ENCODE measurements around the gene MEGF9.

Gene MEGF9

GRCh38 chr9:120702075-120702474 is 12.2 kb downstream of the MEGF9 start:
- no peak for DNase-seq (ENCODE audit: low read depth)

- DNase-seq (ENCODE audit: low read depth), result no peak
Observed at GRCh38 chr9:120701248-120701647, 13.0 kb downstream of the MEGF9 start.

- no peak for DNase-seq (ENCODE audit: low read depth)
Observed at GRCh38 chr9:120698766-120699165, 15.5 kb downstream of the MEGF9 start.

GRCh38 chr9:120697448-120697847 is 16.8 kb downstream of the MEGF9 start:
- DNase-seq (ENCODE audit: low read depth), result no peak

DNA sequence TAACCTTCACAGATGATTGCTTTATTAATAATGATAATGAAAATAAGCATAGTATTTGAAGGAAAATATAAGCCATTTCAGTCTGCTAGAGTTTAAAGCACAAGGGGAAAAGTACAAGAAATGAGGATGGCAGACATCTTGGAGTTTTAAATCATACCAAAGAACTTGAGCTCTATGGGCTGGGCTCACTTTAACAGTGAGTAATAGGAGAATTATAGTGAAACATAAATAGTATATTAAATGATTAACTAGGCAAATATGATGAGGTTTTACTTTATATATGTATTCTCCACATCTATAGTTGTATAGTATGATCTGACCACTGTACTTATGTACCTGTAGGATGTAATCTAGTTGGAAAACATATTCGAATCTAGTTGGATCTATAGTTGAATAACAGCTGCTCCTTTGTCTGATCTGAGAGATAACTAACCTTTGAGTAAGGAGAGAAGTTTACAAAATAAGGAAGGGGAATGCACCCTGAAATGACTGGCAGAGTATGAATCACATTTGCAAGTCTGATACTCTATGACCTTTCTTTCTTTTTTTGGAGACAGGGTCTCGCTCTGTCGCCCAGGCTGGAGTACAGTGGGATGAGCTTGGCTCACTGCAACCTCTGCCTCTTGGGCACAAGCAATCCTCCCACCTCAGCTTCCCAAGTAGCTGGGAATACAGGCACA is 17.6 kb downstream of the MEGF9 start:
- no peak for DNase-seq (ENCODE audit: low read depth)

DNA sequence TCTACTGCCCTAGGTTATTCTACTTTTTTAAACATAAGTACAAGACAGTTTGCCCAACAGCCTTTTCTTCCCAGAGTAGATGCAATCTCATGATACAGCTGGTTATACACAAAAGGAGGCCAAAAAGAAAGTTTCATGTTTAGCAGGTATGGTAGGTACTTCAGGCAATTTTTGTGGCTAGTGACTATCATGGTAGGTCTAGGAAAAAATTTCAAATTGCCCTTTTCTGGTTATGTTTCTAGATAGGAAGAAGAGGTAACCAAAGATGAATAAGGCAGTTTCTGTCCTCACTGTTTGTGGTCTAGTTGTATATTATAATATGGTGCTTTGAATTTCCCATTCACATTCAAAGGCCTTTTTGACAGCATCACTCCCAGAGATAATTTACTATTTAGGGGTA is 19.7 kb downstream of the MEGF9 start:
- DNase-seq (ENCODE audit: low read depth), result no peak

DNA sequence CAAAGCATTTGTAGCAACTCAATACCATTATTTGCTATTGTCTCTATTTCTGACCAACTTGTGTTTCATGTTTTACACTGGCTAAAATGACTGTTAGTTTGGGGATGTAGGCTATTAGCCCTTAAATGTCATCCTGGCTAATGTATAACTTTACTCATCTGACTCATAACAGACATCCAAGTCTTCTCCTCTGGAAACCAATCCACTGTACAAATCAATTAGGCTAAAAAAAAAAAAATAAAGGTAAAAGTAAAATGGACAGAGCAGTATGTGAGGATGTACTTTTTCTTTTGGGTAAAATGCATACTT is 20.6 kb downstream of the MEGF9 start:
- no peak for DNase-seq (ENCODE audit: low read depth)

GRCh38 chr9:120692901-120693699 is 21.2 kb downstream of the MEGF9 start:
- DNase-seq (ENCODE audit: low read depth), result no peak

DNA sequence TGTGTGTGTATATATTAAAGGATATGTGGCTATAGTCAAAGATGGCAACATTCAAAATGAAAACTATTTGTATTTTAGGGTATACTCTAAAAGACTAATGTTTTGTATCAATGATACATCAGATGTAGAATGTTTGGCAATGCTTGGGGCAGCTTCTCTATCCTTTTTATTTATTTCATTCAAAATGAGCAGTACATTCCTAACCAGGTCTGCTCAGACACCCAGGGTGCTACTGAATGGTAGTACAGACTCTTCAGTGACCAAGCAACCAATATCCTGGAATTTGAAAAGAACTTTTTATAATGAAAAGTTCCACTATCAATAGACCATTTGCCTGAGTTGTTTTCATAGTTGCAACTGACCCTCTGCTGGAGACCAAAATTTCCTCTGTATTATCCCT is 23.9 kb downstream of the MEGF9 start:
- DNase-seq (ENCODE audit: low read depth), result no peak

DNA sequence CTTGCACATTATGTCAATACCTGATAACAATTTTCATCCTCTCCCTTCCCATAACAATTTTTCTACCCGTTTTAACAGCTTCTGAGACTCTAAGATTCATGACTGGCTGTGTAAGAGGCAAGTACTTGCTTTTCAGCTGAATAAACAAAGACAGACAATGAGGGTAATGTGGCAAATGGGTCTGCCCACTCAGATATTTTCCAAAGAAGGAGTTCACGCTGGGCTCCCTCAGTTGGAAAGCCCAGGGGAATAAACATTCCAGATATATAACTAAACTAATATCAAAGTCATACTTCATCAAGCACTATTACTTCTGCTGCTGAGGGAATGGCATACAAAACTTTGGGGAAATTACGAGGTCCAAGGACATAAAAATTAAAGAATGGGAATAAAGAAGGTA is 24.4 kb downstream of the MEGF9 start:
- no peak for DNase-seq (ENCODE audit: low read depth)

DNA sequence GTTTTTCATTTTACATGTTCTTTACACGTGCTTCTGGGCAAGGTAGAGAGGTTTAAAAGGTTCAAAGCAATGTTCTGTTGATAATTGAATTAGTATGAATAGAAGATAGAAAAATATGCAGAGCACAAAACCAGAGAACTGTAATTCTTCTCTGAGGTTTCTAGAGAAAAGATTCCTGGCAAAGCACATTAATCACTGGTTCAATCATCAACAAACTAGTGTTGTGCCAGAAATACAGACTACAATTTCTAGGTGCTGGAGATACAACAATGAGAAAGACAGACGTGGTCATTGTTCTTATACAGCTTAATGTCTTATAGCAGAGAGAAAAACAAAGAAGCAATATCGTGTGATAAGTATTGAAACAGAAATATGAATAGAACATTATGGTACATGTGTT is 25.5 kb downstream of the MEGF9 start:
- DNase-seq (ENCODE audit: low read depth), result no peak

DNA sequence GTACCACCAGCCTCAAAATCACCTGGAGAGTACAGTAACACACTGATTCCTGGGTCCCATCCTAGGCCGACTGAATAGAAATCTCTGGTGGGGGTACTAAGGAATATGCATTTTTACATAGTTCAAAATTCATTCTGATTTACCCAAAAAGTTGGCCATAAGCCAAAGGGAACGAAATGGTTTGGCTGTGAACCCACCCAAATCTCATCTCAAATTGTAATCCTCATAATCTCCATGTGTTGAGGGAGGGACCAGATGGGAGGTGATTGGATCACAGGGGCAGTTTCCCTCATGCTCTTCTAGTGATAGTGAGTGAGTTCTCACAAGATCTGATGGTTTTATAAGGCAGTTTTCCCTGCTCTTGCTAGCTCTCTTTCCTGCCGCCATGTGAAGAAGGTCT is 31.1 kb downstream of the MEGF9 start:
- no peak for DNase-seq (ENCODE audit: low read depth)

- no peak for DNase-seq (ENCODE audit: low read depth)
Observed at GRCh38 chr9:120681121-120681520, 33.1 kb downstream of the MEGF9 start.

GRCh38 chr9:120680579-120680978 is 33.7 kb downstream of the MEGF9 start:
- no peak for DNase-seq (ENCODE audit: low read depth)

- DNase-seq (ENCODE audit: low read depth), result no peak
Observed at GRCh38 chr9:120680161-120680560, 34.1 kb downstream of the MEGF9 start.

DNA sequence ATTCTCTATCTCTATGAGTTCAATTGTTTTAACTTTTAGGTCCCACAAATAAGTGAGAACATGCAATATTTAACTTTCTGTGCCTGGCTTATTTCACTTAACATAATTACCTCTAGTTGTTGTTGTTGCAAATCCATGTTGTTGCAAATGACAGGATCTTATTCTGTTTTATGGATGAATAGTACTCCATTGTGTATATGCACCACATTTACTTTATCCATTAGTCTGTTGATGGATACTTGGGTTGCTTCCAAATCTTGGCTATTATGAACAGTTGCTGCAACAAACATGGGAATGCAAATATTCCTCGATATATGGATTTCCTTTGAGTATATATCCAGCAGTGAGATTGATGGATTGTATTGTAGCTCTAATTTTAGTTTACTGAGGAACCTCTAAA is 36.3 kb downstream of the MEGF9 start:
- no peak for DNase-seq (ENCODE audit: low read depth)

DNA sequence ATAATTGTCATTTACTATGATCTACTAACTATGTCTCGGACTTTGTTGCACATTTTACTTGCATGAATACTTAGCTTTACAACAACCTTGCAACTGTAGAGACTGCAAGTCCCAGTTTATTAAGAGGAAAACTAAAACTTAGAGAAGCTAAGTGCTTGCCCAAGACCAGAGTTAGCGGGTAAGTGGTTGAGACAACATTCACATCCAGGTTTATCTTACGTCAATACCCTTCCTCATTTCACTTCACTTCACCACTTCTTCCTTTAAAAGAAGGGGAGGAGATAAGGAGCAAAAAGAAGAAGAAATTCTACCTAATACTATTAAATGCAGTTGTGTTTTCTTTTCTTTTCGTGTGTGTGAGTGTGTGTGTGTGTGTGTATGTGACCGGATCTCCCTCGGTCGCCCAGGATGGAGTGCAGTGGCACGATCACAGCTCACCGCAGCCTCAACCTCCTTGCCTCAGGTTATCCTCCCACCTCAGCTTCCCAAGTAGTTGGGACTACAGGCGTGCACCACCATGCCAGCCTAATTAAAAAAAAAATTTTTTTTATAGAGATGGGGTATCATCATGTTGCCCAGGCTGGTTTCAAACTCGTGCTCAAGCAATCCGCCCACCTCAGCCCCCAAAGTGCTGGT is 37.4 kb downstream of the MEGF9 start:
- no peak for DNase-seq (ENCODE audit: low read depth)

DNA sequence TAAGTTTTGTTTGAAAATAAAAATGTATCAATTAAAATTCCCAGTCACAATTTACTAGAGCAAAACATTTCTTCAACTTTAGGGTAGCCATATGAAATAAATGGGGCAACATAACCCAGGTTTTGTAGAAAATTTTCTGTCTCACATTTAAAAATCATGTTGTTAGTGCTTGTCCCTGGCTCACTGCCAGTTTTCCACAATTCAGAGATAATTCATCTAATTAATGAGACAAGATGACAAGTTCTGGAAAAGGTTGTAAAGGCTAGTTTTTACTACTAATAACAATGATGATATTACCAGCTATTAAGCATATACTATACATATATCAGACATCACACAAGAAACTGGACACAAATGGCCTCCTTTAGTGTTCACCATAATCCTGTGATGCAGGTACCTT is 45.9 kb downstream of the MEGF9 start:
- DNase-seq (ENCODE audit: low read depth), result no peak

DNA sequence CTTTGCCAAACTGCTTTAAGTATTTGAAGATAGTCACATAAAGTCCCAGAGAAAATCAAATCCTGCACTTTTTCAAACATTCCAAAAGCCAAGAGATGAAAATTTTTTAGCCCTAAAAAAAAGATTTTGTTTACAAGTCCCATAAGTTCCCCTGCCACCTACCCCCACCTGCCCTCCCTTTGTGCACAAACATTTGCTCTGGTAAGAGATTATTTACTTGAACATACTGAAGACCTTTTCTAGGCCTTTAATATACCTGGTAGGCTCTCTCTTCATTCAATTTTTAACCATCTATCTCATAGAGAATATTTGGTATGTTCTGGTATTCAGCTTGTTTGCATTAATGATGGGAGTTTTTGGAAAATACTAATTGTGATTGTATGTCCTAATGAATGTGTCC is 50.3 kb downstream of the MEGF9 start:
- DNase-seq (ENCODE audit: low read depth), result no peak

GRCh38 chr9:120663380-120663779 is 50.9 kb downstream of the MEGF9 start:
- DNase-seq (ENCODE audit: low read depth), result no peak

DNA sequence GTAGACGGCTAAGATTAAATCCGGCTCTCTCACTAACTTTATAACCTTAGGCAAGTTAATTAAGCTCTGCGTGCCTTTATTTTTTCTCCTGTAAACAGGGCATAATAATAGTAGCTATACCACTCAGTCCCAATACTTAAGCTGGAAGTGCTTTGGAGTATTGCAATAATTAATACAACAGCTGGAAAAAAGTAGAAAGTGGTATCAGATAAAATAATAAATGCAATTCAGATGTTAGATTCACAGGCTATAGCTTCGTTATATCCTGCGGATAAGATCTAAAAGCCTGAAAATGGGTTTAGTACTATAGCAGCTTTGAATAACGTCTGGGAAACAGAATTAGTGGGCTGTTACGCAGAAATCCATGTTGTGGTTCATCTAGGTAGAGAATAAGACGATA is 51.8 kb downstream of the MEGF9 start:
- no peak for DNase-seq (ENCODE audit: low read depth)

DNA sequence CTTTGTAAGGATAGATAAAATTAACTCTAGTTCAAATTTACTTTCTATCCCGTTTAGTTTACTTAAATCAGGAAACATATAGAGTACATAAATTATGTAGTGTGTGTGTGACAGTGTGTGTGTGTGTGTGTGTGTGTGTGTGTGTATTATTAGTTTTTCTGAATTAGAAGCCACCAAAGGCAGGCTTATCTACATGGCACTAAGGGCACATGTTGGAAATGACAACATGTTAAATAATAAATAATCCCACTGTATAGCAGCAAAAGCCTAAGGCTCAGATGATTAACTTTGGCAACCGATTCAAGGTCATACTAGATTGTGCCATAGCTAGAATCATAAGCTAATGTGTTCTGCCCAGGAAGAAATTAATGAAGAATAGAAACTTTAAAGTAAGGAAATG is 54.6 kb downstream of the MEGF9 start:
- DNase-seq (ENCODE audit: low read depth), result no peak

DNA sequence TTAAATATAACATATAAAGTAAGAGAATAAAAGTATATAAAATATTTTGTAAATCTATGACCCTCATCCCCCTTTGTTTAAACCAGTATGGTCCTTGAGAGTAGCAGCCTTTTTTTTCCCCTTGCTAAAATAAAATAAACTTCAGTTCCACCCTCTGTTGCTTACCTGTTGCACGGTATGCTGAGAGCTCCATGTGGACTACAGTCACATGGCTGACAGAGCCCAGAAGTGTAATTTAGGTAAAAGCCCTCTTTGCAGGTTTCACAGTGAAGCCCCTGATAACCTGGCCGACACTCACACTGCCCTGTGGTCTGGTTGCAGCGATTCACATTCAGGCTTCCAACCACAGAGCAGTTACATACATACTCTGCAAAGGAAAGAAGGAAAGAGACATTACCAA is 55.1 kb downstream of the MEGF9 start:
- DNase-seq (ENCODE audit: low read depth), result no peak
